Trophoblast cell (in vitro differentiated cells and primary cell): Measurements from ENCODE around the gene CELF4.

Experiments used
- DNase-seq, 2 donors: peaks; one replicate each; pipeline ENCODE4 v3.0.0-alpha.2; 2016
- H2AFZ ChIP-seq: 2 replicates; pipeline ENCODE4 v1.6.1; 2013; ENCODE audit warnings: low read length, moderate library complexity, mild to moderate bottlenecking; ENCODE audit not compliant: insufficient read depth, poor library complexity
- H2AK5ac ChIP-seq: 2 replicates; pipeline ENCODE4 v1.6.1; 2013; ENCODE audit warnings: mild to moderate bottlenecking, low read length
- H2BK120ac ChIP-seq: 2 replicates; pipeline ENCODE4 v1.6.1; 2013; ENCODE audit warnings: low read length, mild to moderate bottlenecking, moderate library complexity; ENCODE audit not compliant: insufficient read depth, poor library complexity
- H2BK12ac ChIP-seq: 2 replicates; pipeline ENCODE4 v1.6.1; 2013; ENCODE audit warnings: mild to moderate bottlenecking, low read length, moderate library complexity
- H2BK5ac ChIP-seq: 2 replicates; pipeline ENCODE4 v1.6.1; 2013; ENCODE audit warnings: low read length, low read depth, moderate library complexity, mild to moderate bottlenecking; ENCODE audit not compliant: poor library complexity
- H3K14ac ChIP-seq: 2 replicates; pipeline ENCODE4 v1.6.1; 2013; ENCODE audit warnings: mild to moderate bottlenecking, low read length
- H3K18ac ChIP-seq: 2 replicates; pipeline ENCODE4 v1.6.1; 2013; ENCODE audit warnings: mild to moderate bottlenecking, low read length
- H3K23ac ChIP-seq: 2 replicates; pipeline ENCODE4 v1.6.1; 2013; ENCODE audit warnings: low read length
- H3K27ac ChIP-seq: 2 replicates; pipeline ENCODE4 v1.5.1; 2013; ENCODE audit warnings: low read depth, mild to moderate bottlenecking, inconsistent platforms, low read length, moderate library complexity
- H3K27me3 ChIP-seq: 2 replicates; pipeline ENCODE4 v1.6.1; 2013; ENCODE audit warnings: inconsistent platforms, mild to moderate bottlenecking, low read length, moderate library complexity; ENCODE audit not compliant: insufficient read depth
- H3K36me3 ChIP-seq, 2 experiments: 1 replicate in 1 of 2; 2 replicates in 1 of 2; pipeline ENCODE4 v1.6.1; 2013; ENCODE audit warnings: low read length in 2 of 2, mild to moderate bottlenecking in 2 of 2, moderate library complexity in 1 of 2; ENCODE audit not compliant: insufficient read depth in 2 of 2, control insufficient read depth in 1 of 2
- H3K4ac ChIP-seq: 2 replicates; pipeline ENCODE4 v1.6.1; 2013; ENCODE audit warnings: low read depth, mild to moderate bottlenecking, low read length, moderate library complexity
- H3K4me1 ChIP-seq, 2 experiments: 1 replicate in 1 of 2; 2 replicates in 1 of 2; pipeline ENCODE4 v1.6.1; 2013; ENCODE audit warnings: low read length in 2 of 2, mild to moderate bottlenecking in 2 of 2, moderate library complexity in 1 of 2; ENCODE audit not compliant: insufficient read depth in 2 of 2, control insufficient read depth in 1 of 2
- H3K4me2 ChIP-seq: 2 replicates; pipeline ENCODE4 v1.6.1; 2013; ENCODE audit warnings: inconsistent platforms, mild to moderate bottlenecking, low read length, moderate library complexity
- H3K4me3 ChIP-seq: 2 replicates; pipeline ENCODE4 v1.5.1; 2013; ENCODE audit warnings: mild to moderate bottlenecking, low read depth, low read length, inconsistent platforms
- H3K79me1 ChIP-seq: one replicate; pipeline ENCODE4 v1.6.1; 2013; ENCODE audit warnings: low read length
- H3K79me2 ChIP-seq: 2 replicates; pipeline ENCODE4 v1.6.1; 2013; ENCODE audit warnings: low read length, mild to moderate bottlenecking; ENCODE audit not compliant: control insufficient read depth, insufficient read depth, poor library complexity
- H3K9ac ChIP-seq: 2 replicates; pipeline ENCODE4 v1.6.1; 2013; ENCODE audit warnings: mild to moderate bottlenecking, low read length
- H3K9me3 ChIP-seq: 2 replicates; pipeline ENCODE4 v1.6.1; 2013; ENCODE audit warnings: low read depth, mild to moderate bottlenecking, control low read depth, inconsistent platforms, low read length; ENCODE audit not compliant: insufficient read depth
- H4K12ac ChIP-seq: 2 replicates; pipeline ENCODE4 v1.6.1; 2013; ENCODE audit warnings: low read depth, mild to moderate bottlenecking, low read length, moderate library complexity
- H4K8ac ChIP-seq: 2 replicates; pipeline ENCODE4 v1.6.1; 2013; ENCODE audit warnings: low read depth, mild to moderate bottlenecking, low read length, moderate library complexity
- H4K91ac ChIP-seq: one replicate; pipeline ENCODE4 v1.6.1; 2013; ENCODE audit warnings: low read depth, mild to moderate bottlenecking, low read length, moderate library complexity
- WGBS: extraction: QIAGEN DNeasy Blood & Tissue Kit; methylation state at CpG from one replicate; pipeline ENCODE4 v1.1.7; 2013; ENCODE audit warnings: missing lambda C conversion rate; ENCODE audit not compliant: insufficient read length, insufficient coverage; ENCODE audit errors: extremely low coverage; 5-methylcytosine and 5-hydroxymethylcytosine counted together

CELF4 gene

DNA sequence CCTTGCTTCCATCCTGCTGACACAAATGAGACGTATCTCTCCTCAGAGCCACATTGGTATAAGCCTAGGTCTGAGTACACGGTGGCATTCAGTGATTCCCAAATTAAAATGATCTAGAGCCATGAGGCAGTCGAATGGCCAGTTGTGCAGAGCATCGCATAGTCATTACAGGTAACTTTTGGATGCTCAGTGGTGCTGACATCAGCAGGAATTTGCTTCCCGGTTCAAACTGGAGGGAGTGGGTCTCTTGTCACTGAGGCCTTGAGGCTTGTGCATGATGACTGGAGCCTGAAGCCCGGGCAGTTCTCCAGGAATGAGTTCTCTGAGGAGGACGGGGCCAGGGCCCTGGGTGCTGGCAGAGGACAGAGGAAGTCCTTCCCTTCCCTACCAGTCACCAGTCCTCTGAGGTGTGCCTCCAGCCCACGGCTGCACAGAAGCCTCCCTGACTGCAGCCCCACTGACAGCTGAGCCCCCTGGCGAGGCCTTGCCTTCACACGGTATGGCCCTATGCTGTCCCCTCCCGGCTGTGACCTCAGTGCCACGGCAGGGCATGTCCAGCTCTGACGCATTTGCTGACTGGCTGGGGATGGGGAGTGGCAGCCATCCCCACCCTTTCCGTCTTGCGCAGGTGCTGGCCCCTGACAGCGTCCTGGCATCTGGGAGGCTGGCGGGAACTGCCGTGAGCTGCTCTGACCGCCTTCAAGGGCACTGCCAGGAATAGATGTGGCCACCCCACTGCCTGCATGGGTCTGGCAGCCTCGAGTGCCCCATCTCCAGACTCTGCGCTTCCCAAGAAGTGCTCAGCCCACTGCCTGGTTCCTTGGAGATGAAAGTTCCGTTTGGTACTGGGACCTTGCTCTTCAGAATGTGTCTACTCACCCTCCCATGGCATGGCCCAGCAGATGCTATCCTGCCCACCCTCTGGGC, 117.4 kb downstream of the CELF4 start:
- no peak overlapping the region for H2BK120ac ChIP-seq
- H3K4me2 ChIP-seq: no peak overlapping the region

GRCh38 chr18:37445836-37446235, 119.8 kb downstream of the CELF4 start:
- no peak overlapping the region for H2BK5ac ChIP-seq
- H2BK12ac ChIP-seq: no peak overlapping the region
- H2AFZ ChIP-seq: no peak overlapping the region
- no peak overlapping the region for H3K18ac ChIP-seq
- no peak overlapping the region for H4K8ac ChIP-seq
- no peaks in the 10 kb centered on the region for H3K79me2 ChIP-seq
- H3K27ac ChIP-seq: no peak overlapping the region
- H4K91ac ChIP-seq: no peak overlapping the region
- no peaks in the 10 kb centered on the region for H3K36me3 ChIP-seq
- H3K4me3 ChIP-seq: no peak overlapping the region
- H4K12ac ChIP-seq: no peak overlapping the region
- no peak overlapping the region for H3K14ac ChIP-seq
- no peak overlapping the region for H2BK120ac ChIP-seq
- H3K4me2 ChIP-seq: no peak overlapping the region
- DNase-seq: no peak
- H3K4ac ChIP-seq: no peak overlapping the region
- H3K23ac ChIP-seq: no peak overlapping the region
- peaks cover 8% of the 10 kb centered on the region for H3K79me1 ChIP-seq
- H2AK5ac ChIP-seq: no peak overlapping the region
- H3K27me3 ChIP-seq: no peaks in the 10 kb centered on the region
- H3K9me3 ChIP-seq: peaks cover 2% of the 10 kb centered on the region
- H3K4me1 ChIP-seq: peaks cover 17 to 25% of the 10 kb centered on the region in 2 experiments
- no peak overlapping the region for H3K9ac ChIP-seq
- no CpG with 5 or more reads among the region's 10 CpGs for WGBS

More for the DNA sequence above, 117.4 kb downstream of the CELF4 start:
- H2BK5ac ChIP-seq: no peak overlapping the region
- no peak overlapping the region for H2BK12ac ChIP-seq
- H3K14ac ChIP-seq: no peak overlapping the region
- peak overlapping the region; percentile 13 for H2AK5ac ChIP-seq
- WGBS: no CpG with 5 or more reads among the region's 22 CpGs
- peaks cover 16% of the 10 kb centered on the region for H3K79me1 ChIP-seq
- DNase-seq: no peak
- H2AFZ ChIP-seq: no peak overlapping the region
- peaks cover 31 to 41% of the 10 kb centered on the region in 2 experiments for H3K4me1 ChIP-seq
- peaks cover 2% of the 10 kb centered on the region for H3K9me3 ChIP-seq
- H3K36me3 ChIP-seq: no peaks in the 10 kb centered on the region
- H3K9ac ChIP-seq: no peak overlapping the region
- H3K27ac ChIP-seq: no peak overlapping the region
- H3K23ac ChIP-seq: no peak overlapping the region
- no peak overlapping the region for H4K12ac ChIP-seq
- H3K4me3 ChIP-seq: no peak overlapping the region
- H4K91ac ChIP-seq: no peak overlapping the region
- H3K79me2 ChIP-seq: no peaks in the 10 kb centered on the region
- H3K27me3 ChIP-seq: no peaks in the 10 kb centered on the region
- no peak overlapping the region for H4K8ac ChIP-seq
- no peak overlapping the region for H3K18ac ChIP-seq
- no peak overlapping the region for H3K4ac ChIP-seq

DNA sequence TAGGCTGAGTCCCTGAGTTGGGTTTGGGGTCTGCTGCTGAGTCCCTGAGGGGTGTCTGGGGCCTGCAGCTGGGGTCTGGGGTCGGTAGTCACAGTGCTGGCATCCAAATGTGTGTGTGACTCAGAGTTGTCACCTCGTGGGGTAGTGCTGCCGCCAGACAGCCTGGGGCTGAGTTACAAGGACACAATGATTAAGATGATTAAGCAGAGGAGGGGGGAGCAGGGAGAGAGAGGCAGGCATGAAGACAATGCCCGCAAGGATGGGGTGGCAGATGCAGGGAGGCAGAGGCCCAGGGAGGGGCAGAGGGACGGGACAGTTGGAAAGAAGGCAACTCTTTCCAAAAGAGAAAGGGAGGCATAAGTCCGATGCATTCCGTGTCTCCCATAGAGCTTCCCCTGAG, 120.2 kb downstream of the CELF4 start:
- H3K23ac ChIP-seq: no peak overlapping the region
- H3K14ac ChIP-seq: no peak overlapping the region
- peaks cover 8% of the 10 kb centered on the region for H3K79me1 ChIP-seq
- no CpG with 5 or more reads among the region's 7 CpGs for WGBS
- no peak overlapping the region for H3K4me3 ChIP-seq
- no peak overlapping the region for H2AK5ac ChIP-seq
- H2BK5ac ChIP-seq: no peak overlapping the region
- no peak overlapping the region for H4K91ac ChIP-seq
- H2BK120ac ChIP-seq: no peak overlapping the region
- H3K36me3 ChIP-seq: no peaks in the 10 kb centered on the region
- no peak overlapping the region for H3K27ac ChIP-seq
- H2AFZ ChIP-seq: no peak overlapping the region
- H3K18ac ChIP-seq: no peak overlapping the region
- H2BK12ac ChIP-seq: no peak overlapping the region
- no peak overlapping the region for H3K4me2 ChIP-seq
- H4K8ac ChIP-seq: no peak overlapping the region
- H3K27me3 ChIP-seq: no peaks in the 10 kb centered on the region
- no peak overlapping the region for H3K9ac ChIP-seq
- DNase-seq: no peak
- H3K4ac ChIP-seq: no peak overlapping the region
- H3K9me3 ChIP-seq: peaks cover 2% of the 10 kb centered on the region
- no peak overlapping the region for H4K12ac ChIP-seq
- peaks cover 12 to 20% of the 10 kb centered on the region in 2 experiments for H3K4me1 ChIP-seq
- no peaks in the 10 kb centered on the region for H3K79me2 ChIP-seq

- no peak overlapping the region for H2BK5ac ChIP-seq
- no peak for DNase-seq
- no peak overlapping the region for H4K8ac ChIP-seq
- H2BK120ac ChIP-seq: no peak overlapping the region
- no peaks in the 10 kb centered on the region for H3K27me3 ChIP-seq
- H3K23ac ChIP-seq: no peak overlapping the region
- no peak overlapping the region for H3K4me2 ChIP-seq
- H3K27ac ChIP-seq: no peak overlapping the region
- H2AFZ ChIP-seq: no peak overlapping the region
- H3K36me3 ChIP-seq: no peaks in the 10 kb centered on the region
- H4K91ac ChIP-seq: no peak overlapping the region
- WGBS: no CpG with 5 or more reads among the region's 12 CpGs
- H3K9me3 ChIP-seq: peaks cover 2% of the 10 kb centered on the region
- no peak overlapping the region for H3K4ac ChIP-seq
- no peak overlapping the region for H3K4me3 ChIP-seq
- no peaks in the 10 kb centered on the region for H3K79me2 ChIP-seq
- H4K12ac ChIP-seq: no peak overlapping the region
- peaks cover 3 to 9% of the 10 kb centered on the region in 2 experiments for H3K4me1 ChIP-seq
- H2BK12ac ChIP-seq: no peak overlapping the region
- no peak overlapping the region for H3K14ac ChIP-seq
- H3K18ac ChIP-seq: no peak overlapping the region
- no peak overlapping the region for H2AK5ac ChIP-seq
- H3K9ac ChIP-seq: no peak overlapping the region
- no peaks in the 10 kb centered on the region for H3K79me1 ChIP-seq
Measured at GRCh38 chr18:37443325-37444055, 122.1 kb downstream of the CELF4 start.
